GM19438 (cell line): Measurements from ENCODE around the gene EFCAB13.
"Not testable (repeated sequence)": the region's sequence is repeated elsewhere in the genome, so short reads cannot be mapped to it uniquely, and the experiment has no call there.

Experiments used
- ATAC-seq: cut with Tn5 transposase; IDR thresholded peaks from one replicate; pipeline ENCODE4 v1.9.1; 2021; ENCODE audit warnings: low read depth; ENCODE audit not compliant: unreplicated experiment

The EFCAB13 gene

DNA sequence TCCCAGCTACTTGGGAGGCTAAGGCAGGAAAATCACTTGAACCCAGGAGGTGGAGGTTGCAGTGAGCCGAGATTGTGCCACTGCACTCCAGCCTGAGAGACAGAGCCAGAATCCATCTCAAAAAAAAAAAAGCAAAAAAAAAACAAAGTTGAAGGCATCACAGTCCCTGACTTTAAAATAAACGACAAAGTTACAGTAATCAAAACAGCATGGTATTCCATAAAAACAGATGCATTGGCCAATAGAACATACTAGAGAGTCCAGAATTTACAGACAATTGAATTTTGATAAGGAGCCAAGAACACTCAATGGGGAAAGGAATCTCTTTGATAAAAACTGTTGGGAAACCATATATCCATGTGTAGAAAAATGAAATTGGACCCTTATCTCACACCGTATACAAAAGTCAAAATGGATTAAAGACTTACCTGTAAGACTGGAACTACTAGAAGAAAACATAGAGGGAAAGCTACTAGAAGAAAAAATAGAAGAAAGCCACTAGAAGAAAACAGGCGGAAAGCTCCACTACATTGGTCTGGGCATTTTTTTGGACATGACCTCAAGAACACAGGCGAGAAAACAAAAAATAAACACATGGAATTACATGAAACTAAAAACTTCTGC is 2.8 kb upstream of the EFCAB13 start:
- no peak for ATAC-seq

- ATAC-seq: peak; percentile 34
These were observed 667 bp downstream of the EFCAB13 start for GRCh38 chr17:47324224-47325020.

DNA sequence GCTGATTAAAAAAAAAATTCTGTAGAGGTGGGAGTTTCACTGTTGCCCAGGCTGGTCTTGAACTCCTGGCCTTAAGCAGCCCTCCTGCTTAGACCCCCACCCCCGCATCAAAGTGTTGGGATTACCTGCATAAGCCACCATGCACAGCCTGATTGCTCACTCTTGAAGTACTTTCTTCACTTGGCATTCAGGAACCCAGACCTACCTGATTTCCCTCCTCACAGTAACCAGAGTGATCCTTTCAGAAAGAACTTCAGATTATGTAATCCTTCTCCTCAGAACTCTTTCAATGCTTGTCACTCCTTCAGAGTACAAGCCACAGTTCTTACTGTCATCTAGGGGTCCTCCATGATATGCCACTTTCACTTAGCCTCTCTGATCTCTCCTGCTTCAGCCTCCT is 1.4 kb downstream of the EFCAB13 start:
- ATAC-seq: no peak

- ATAC-seq: no peak
These were observed 6.8 kb downstream of the EFCAB13 start for GRCh38 chr17:47330548-47330947.

GRCh38 chr17:47332287-47332686 is 8.5 kb downstream of the EFCAB13 start:
- ATAC-seq: no peak

GRCh38 chr17:47335101-47335936 is 11.6 kb downstream of the EFCAB13 start:
- ATAC-seq: no peak

DNA sequence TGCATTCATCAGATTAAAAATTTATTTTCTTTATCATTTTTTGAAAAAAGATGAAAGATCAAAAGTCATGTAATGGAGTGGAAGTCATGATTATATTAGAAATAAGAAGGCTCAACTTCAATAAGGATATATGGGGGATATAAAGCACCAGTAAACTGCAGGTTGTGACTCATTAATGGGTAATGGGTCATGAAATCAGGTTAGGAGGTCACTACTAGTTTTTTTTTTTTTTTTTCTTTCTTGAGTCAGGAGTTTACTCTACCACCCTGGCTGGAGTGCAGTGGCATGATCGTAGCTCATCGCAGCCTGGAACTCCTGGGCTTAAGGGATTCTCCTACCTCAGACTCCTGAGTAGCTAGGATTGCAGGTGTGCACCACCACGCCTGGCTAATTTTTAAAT is 14.3 kb downstream of the EFCAB13 start:
- no peak for ATAC-seq

DNA sequence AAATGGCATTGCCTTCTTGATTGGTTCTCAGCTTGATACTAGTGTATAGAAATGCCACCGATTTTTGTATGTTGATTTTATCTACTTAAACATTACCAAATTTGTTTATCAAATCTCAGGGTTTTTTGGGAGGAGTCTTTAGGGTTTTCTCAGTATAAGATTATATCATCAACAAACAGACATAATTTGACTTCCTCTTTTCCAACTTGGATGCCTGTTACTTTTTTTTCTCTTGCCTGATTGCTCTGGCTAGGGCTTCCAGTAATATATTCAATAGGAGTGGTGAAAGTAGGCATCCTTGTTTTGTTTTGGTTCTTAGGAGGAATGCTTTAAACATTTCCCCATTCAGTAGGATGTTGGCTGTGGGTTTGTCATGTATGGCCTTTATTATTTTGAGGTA is 29.1 kb downstream of the EFCAB13 start:
- ATAC-seq: no peak

- ATAC-seq: no peak
These were observed 34.9 kb downstream of the EFCAB13 start for GRCh38 chr17:47358652-47359051.

- ATAC-seq: no peak
These were observed 39.4 kb downstream of the EFCAB13 start for GRCh38 chr17:47363171-47363570.

GRCh38 chr17:47367257-47367656 is 43.5 kb downstream of the EFCAB13 start:
- no peak for ATAC-seq

DNA sequence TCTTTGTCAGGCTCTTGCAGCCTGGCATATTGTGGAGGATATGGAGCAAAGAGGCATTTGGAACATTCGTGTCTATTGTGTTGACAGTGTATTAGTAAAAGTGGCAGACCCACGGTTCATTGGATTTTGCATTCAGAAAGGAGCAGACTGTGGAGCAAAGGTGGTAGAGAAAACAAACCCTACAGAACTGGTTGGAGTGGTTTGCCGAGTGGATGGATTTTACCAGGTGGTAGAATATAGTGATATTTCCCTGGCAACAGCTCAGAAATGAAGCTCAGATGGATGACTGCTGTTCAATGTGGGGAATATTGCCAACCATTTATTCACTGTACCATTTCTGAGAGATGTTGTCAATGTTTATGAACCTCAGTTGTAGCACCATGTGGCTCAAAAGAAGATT is 44.5 kb downstream of the EFCAB13 start:
- ATAC-seq: no peak

DNA sequence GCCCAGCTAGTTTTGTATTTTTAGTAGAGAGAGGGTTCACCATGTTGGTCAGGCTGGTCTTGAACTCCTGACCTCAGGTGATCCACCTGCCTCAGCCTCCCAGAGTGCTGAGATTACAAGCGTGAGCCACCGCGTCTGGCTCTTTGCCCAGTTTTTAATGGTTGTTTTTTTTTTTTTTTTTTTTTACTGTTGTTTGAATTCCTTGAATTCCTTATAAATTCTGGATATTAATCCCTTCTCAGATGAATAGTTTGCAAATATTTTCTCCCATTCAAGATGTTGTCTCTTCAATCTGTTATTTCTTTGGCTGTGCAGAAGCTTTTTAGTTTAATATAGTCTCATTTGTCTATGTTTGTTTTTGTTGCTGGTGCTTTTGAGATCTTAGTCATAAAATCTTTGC is 47.1 kb downstream of the EFCAB13 start:
- ATAC-seq: not testable (repeated sequence)

GRCh38 chr17:47373002-47373401 is 49.2 kb downstream of the EFCAB13 start:
- no peak for ATAC-seq

- no peak for ATAC-seq
These were observed 52.5 kb downstream of the EFCAB13 start for GRCh38 chr17:47376247-47376646.

DNA sequence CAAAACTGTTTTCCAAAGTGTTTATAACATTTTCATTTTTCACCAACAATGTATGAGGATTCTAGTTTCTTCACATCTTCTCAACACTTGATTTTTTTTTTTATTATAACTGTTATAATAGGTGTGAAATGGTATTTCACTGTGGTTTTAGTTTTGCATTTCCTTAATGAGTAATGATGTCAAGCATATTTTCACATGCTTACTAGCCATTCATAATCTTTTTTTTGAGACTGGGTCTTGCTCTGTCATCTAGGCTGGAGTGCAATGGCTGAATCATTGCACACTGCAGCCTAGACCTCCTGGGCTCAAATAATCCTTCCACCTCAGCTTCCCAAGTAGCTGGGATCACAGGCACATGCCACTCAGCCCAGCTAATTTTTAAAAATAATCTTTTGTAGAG is 65.1 kb downstream of the EFCAB13 start:
- no peak for ATAC-seq

DNA sequence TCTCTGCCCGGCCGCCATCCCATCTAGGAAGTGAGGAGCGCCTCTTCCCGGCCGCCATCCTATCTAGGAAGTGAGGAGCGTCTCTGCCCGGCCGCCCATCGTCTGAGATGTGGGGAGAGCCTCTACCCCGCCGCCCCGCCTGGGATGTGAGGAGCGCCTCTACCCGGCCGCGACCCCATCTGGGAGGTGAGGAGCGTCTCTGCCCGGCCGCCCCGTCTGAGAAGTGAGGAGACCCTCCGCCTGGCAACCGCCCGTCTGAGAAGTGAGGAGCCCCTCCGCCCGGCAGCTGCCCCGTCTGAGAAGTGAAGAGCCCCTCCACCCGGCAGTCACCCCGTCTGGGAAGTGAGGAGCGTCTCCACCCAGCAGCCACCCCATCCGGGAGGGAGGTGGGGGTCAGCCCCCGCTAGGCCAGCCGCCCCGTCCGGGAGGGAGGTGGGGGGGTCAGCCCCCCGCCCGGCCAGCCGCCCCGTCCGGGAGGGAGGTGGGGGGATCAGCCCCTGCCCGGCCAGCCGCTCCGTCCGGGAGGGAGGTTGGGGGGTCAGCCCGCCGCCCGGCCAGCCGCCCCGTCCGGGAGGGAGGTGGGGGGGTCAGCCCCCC is 73.9 kb downstream of the EFCAB13 start:
- not testable (repeated sequence) for ATAC-seq

GRCh38 chr17:47400333-47400732 is 76.6 kb downstream of the EFCAB13 start:
- no peak for ATAC-seq

DNA sequence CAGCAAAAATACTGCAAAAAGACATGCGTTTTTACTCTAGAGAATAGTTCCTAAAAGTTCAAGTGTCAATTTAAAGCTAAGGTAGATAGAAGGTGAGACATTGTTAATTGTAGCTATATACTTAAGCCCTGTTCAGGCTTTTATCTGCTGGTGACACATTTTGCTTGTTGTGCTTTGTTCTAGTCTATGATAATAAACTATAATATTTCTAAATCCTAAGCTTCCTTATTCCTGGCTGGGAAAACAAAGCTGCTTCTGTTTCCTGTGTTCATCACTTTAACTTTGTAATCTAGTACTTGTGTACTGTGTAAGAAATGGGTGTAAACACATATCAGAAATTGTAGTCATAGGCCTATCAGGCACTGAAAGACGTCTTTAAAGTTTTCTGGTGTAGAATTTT is 77.3 kb downstream of the EFCAB13 start:
- ATAC-seq: no peak

DNA sequence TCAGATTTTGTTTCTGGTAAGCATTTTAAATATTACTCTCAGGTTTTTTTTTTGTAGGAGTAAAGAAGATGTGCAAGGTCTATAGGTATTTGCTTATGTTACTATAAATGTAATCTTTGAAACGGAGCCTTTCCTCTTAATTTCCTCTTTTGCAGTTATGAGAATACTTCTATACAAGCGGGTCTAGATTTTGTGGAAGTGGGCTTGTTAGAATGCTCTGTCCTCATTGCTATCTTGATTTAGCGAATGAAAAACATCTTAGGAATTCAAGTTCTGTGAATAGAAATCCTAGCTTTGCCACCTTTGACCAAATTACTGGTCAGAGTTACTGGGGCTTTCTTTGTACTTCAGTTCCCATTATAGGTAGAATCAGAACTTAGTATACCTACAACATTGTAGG is 80.3 kb downstream of the EFCAB13 start:
- ATAC-seq: no peak

GRCh38 chr17:47404875-47405274 is 81.1 kb downstream of the EFCAB13 start:
- no peak for ATAC-seq
